Pancreas (tissue), 10 donors: Measurements from ENCODE around the gene FGF12. TPM values are rescaled to one million over a fixed set of nuclear protein-coding genes. Genes with fewer than 3 reads are reported as not detected.

Experiments
- ATAC-seq, 4 donors: fragments of 200-7000 bp; cut with Tn5 transposase; one replicate each; pipeline versions ENCODE4 v1.8.0 to v1.9.1; 2020; ENCODE audit warnings: mild to moderate bottlenecking in 4 of 4, moderate library complexity in 4 of 4
- DNase-seq, 6 donors: peaks; one replicate each; pipeline ENCODE4 v3.0.0-alpha.2; 2020
- FAIRE-seq: peaks from 2 replicates; lab custom pipeline; 2012; peaks lifted over from hg19 to GRCh38; lab: Jason Lieb, UNC
- H3K27ac ChIP-seq, 4 donors: fragments of 200-600 bp; sonication (generic); 1 replicate in 3 of 4; 2 replicates in 1 of 4; pipeline versions ENCODE4 v1.5.0 to v1.8.0; 2020
- H3K27me3 ChIP-seq, 4 donors: fragments of 200-600 bp; one replicate each; pipeline ENCODE4 v1.8.0; 2021
- H3K36me3 ChIP-seq, 3 donors: fragments of 200-600 bp; sonication (generic) in 1 of 3; one replicate each; pipeline versions ENCODE4 v1.5.0 to v1.8.0; 2020 to 2021
- H3K4me1 ChIP-seq, 3 donors: fragments of 200-600 bp; one replicate each; pipeline ENCODE4 v1.8.0; 2021
- H3K4me3 ChIP-seq, 4 donors: fragments of 200-600 bp; sonication (generic) in 2 of 4; one replicate each; pipeline versions ENCODE4 v1.5.0 to v1.8.0; 2020 to 2021
- H3K9me3 ChIP-seq, 4 donors: fragments of 200-600 bp; one replicate each; pipeline ENCODE4 v1.8.0; 2021
- WGBS, 2 donors: extraction: QIAGEN DNeasy Blood & Tissue Kit; methylation state at CpG; one replicate each; pipeline ENCODE4 v1.1.7; 2013; 5-methylcytosine and 5-hydroxymethylcytosine counted together
- intact Hi-C, 3 donors: fragments of 100-400 bp; cut with DNase I; formaldehyde crosslinking; loops; one replicate each; pipeline versions ENCODE4 v1.11.1 to v1.14.2; 2022
- polyA plus RNA-seq, 2 donors: library from polyadenylated mRNA; stranded (reverse); fragments of 200-250 nt; gene quantifications; one replicate each; pipeline ENCODE4 v1.2.3, GENCODE V29; 2013
- total RNA-seq, 6 donors: library from RNA; stranded (reverse); fragmentation: NEBNext Ultra II Directional in 4 of 6; extraction: Animal tissue kit (Norgen Biotek cat#: 25700) in 4 of 6; gene quantifications; one replicate each; pipeline versions ENCODE4 v1.2.1 to v1.2.4, GENCODE V29; 2021 to 2023
- TF ChIP-seq, protein P1 (sequence below), 4 donors: fragments of 200-600 bp; sonication (generic) in 3 of 4; IDR thresholded peaks; one replicate each; pipeline versions ENCODE4 v1.5.0 to v1.8.0; 2021; ENCODE audit warnings: antibody characterized with exemption in 4 of 4
- donor health status: healthy with polysubstance abuse.
- donor health status: DM: no; HTN: no; CAD: no; lungs with moderate emphysema.
- donor health status: DM: no; HTN: no; CAD: no.
- donor health status: control.
- donor health status: control.
- donor health status: Bipolar disorder and iron deficiency.
- donor health status: DM: yes; HTN: yes; CAD: no.
- donor health status: DM: no; HTN: no; CAD: no.
- donor health status: DM: no; HTN: no; CAD: no.
- donor health status: DM: yes; HTN: yes; CAD: no.

FGF12 gene
- total and polyA plus RNA-seq, 8 donors, result 3.6 to 8.6 (median 6.4) TPM

DNA sequence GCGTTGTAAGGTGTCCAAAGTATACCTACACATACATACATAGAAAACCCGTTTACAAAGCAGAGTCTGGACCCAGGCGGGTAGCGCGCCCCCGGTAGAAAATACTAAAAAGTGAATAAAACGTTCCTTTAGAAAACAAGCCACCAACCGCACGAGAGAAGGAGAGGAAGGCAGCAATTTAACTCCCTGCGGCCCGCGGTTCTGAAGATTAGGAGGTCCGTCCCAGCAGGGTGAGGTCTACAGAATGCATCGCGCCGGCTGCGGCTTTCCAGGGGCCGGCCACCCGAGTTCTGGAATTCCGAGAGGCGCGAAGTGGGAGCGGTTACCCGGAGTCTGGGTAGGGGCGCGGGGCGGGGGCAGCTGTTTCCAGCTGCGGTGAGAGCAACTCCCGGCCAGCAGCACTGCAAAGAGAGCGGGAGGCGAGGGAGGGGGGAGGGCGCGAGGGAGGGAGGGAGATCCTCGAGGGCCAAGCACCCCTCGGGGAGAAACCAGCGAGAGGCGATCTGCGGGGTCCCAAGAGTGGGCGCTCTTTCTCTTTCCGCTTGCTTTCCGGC is 318.6 kb downstream of the FGF12 start:
- Histone ChIP-seq H3K4me1 (no peaks in the 10 kb centered on the region), H3K4me3 (peak overlapping the region; percentile 22 to 67 (median 52)), H3K27ac (no peak overlapping the region), H3K27me3 (no peaks in the 10 kb centered on the region), H3K9me3 (no peaks in the 10 kb centered on the region), H3K36me3 (no peaks in the 10 kb centered on the region)
- peak in 2 of 6 donors; percentile 41 to 52 for DNase-seq
- 11 to 13% methylated on average over 41 of the region's 41 CpGs for WGBS, 2 donors
- FAIRE-seq, result no peak
- peak in 3 of 4 donors; percentile 26 to 30 (median 26) for ATAC-seq
- intact Hi-C loops, result no loop called here
- TF ChIP-seq, protein P1, sequence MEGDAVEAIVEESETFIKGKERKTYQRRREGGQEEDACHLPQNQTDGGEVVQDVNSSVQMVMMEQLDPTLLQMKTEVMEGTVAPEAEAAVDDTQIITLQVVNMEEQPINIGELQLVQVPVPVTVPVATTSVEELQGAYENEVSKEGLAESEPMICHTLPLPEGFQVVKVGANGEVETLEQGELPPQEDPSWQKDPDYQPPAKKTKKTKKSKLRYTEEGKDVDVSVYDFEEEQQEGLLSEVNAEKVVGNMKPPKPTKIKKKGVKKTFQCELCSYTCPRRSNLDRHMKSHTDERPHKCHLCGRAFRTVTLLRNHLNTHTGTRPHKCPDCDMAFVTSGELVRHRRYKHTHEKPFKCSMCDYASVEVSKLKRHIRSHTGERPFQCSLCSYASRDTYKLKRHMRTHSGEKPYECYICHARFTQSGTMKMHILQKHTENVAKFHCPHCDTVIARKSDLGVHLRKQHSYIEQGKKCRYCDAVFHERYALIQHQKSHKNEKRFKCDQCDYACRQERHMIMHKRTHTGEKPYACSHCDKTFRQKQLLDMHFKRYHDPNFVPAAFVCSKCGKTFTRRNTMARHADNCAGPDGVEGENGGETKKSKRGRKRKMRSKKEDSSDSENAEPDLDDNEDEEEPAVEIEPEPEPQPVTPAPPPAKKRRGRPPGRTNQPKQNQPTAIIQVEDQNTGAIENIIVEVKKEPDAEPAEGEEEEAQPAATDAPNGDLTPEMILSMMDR (IDR thresholded peaks at IDR 0.05), result no peak

DNA sequence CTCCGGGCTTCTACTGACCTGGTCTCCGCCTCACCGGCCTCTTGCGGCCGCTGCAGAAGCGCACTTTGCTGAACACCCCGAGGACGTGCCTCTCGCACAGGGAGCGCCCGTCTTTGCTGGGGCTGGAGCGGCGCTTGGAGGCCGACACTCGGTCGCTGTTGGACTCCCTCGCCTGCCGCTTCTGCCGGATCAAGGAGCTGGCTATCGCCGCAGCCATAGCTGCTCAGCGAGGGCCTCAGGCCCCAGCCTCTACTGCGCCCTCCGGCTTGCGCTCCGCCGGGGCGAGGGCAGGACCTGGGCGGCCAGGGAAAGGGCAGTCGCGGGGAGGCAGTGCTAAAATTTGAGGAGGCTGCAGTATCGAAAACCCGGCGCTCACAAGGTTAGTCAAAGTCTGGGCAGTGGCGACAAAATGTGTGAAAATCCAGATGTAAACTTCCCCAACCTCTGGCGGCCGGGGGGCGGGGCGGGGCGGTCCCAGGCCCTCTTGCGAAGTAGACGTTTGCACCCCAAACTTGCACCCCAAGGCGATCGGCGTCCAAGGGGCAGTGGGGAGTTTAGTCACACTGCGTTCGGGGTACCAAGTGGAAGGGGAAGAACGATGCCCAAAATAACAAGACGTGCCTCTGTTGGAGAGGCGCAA is 319.2 kb downstream of the FGF12 start:
- H3K27me3 ChIP-seq, result no peaks in the 10 kb centered on the region
- TF ChIP-seq, protein P1 (IDR thresholded peaks at IDR 0.05), result no peak
- no peak for FAIRE-seq
- H3K27ac ChIP-seq, result no peak overlapping the region
- peak overlapping the region in 2 of 4 donors; percentile 45 to 67 for H3K4me3 ChIP-seq
- WGBS, 2 donors, result 46 to 53% methylated on average over 50 of the region's 50 CpGs
- H3K36me3 ChIP-seq, result no peaks in the 10 kb centered on the region
- no peaks in the 10 kb centered on the region for H3K9me3 ChIP-seq
- peak in 3 of 6 donors; percentile 15 to 70 (median 57) for DNase-seq
- ATAC-seq, result peak in 3 of 4 donors; percentile 37 to 71 (median 56)
- no peaks in the 10 kb centered on the region for H3K4me1 ChIP-seq
- intact Hi-C loops, result no loop called here

DNA sequence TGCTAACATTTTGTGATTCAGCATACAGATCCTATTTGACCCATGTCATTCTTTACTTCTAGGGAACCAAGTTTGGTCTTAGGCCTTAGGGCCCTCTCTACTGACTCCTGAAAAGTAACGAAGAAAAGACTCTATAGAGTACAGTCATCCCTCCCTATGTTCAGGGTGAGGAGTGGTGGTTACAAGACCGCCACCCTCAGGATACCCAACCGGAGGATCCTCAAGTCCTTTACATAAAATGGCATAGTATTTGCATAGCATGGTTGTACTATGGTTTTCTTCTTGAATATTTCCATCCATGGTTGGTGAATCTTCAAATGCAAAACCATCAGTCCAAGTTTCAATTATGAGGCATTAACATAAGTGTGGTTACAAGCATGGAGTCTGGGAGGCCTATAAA is 327.6 kb downstream of the FGF12 start:
- Histone ChIP-seq H3K27me3 (no peaks in the 10 kb centered on the region), H3K36me3 (no peaks in the 10 kb centered on the region), H3K4me1 (no peaks in the 10 kb centered on the region), H3K4me3 (no peak overlapping the region), H3K9me3 (no peaks in the 10 kb centered on the region), H3K27ac (no peak overlapping the region)
- no peak for ATAC-seq
- FAIRE-seq, result no peak
- 94 to 98% methylated on average over 3 of the region's 3 CpGs for WGBS, 2 donors
- TF ChIP-seq, protein P1 (IDR thresholded peaks at IDR 0.05), result no peak
- intact Hi-C loops, result no loop called here
- DNase-seq, result no peak

DNA sequence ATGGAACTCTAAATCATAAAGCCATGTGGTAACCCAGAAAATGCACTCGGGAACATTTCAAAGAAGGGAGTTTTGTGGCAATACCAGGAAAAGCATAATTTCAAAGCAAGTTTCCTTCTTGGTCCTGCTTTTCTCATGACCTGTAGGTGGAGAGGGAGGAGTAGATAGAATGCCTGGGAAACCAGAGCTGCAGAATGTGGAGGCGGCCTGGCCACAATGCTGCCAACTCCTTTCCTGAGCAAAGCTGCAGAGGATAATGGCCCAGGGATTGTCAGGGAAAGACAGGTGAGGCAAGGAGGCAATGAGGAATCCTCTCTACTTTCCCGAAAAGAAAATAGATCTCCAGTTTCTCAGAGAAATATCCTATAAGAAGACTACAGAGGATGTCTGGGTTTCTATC is 330.3 kb downstream of the FGF12 start:
- H3K4me3 ChIP-seq, result no peak overlapping the region
- no peaks in the 10 kb centered on the region for H3K27me3 ChIP-seq
- no peak for FAIRE-seq
- no peak for ATAC-seq
- H3K4me1 ChIP-seq, result no peaks in the 10 kb centered on the region
- H3K9me3 ChIP-seq, result no peaks in the 10 kb centered on the region
- DNase-seq, result no peak
- 90 to 98% methylated on average over 3 of the region's 3 CpGs for WGBS, 2 donors
- H3K27ac ChIP-seq, result no peak overlapping the region
- TF ChIP-seq, protein P1 (IDR thresholded peaks at IDR 0.05), result no peak
- no peaks in the 10 kb centered on the region for H3K36me3 ChIP-seq
- intact Hi-C loops, result no loop called here

DNA sequence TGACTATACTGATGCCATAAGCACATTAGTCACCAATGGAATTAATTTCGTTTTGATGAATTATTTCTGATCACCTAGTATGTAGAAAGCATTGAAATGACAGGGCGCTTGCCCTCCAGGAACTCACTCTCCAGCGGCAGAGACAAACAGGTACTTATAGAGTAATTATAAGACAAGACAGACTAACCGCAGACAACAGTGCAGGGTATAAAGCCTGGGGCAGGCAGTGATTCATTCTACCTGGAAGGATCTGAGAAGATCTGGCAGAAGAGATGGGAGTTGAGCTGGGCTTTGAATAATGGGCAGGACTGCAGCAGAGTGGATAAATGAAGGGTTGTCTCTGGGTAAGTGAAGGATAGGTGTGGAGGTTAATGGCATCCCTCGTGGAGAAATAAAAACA is 331.8 kb downstream of the FGF12 start:
- no peaks in the 10 kb centered on the region for H3K36me3 ChIP-seq
- no peak overlapping the region for H3K4me3 ChIP-seq
- WGBS, 2 donors, result 79 to 87% methylated on average over 5 of the region's 5 CpGs
- intact Hi-C loops, result no loop called here
- TF ChIP-seq, protein P1 (IDR thresholded peaks at IDR 0.05), result no peak
- no peaks in the 10 kb centered on the region for H3K9me3 ChIP-seq
- H3K4me1 ChIP-seq, result no peaks in the 10 kb centered on the region
- no peak overlapping the region for H3K27ac ChIP-seq
- H3K27me3 ChIP-seq, result no peaks in the 10 kb centered on the region
- no peak for DNase-seq
- no peak for ATAC-seq
- FAIRE-seq, result no peak
